GM12878 (cell line): ENCODE results near the gene CTRL.

Source experiments
- CEBPB ChIP-seq, 2 experiments: fragments of 150-350 bp in 1 of 2; IDR thresholded peaks; 2 replicates each; pipeline ENCODE4 v1.6.1; 2012 to 2014; ENCODE audit warnings: low read depth in 2 of 2, low read length in 2 of 2, borderline replicate concordance in 1 of 2, inconsistent platforms in 1 of 2
- CTCF ChIP-seq, 3 experiments: IDR thresholded peaks in 2 of 3; conservative IDR thresholded peaks in 1 of 3; 2 replicates each; pipeline ENCODE4 v1.5.1; 2011; ENCODE audit warnings: low read depth in 3 of 3, low read length in 3 of 3, mild to moderate bottlenecking in 3 of 3, control low read depth in 2 of 3, moderate library complexity in 2 of 3, inconsistent platforms in 1 of 3, mixed read lengths in 1 of 3; ENCODE audit not compliant: control insufficient read depth in 2 of 3, insufficient read depth in 1 of 3; ENCODE audit errors: extremely low read depth in 1 of 3
- EZH2 ChIP-seq: IDR thresholded peaks from 2 replicates; pipeline ENCODE4 v1.6.1; 2012; ENCODE audit warnings: low read depth, mild to moderate bottlenecking, control low read depth, inconsistent platforms, low read length, borderline replicate concordance; ENCODE audit not compliant: control insufficient read depth
- JUND ChIP-seq: IDR thresholded peaks from 2 replicates; pipeline ENCODE4 v1.6.1; 2012; ENCODE audit warnings: low read depth, mild to moderate bottlenecking, low read length, improper control_type of control experiment, moderate library complexity
- KLF5 ChIP-seq: fragments of 450-650 bp; IDR thresholded peaks from 2 replicates; pipeline ENCODE4 v1.6.1; 2014; ENCODE audit warnings: mild to moderate bottlenecking; ENCODE audit not compliant: partially characterized antibody
- MAX ChIP-seq: IDR thresholded peaks from 2 replicates; pipeline ENCODE4 v1.6.1; 2012; ENCODE audit warnings: low read depth, low read length, improper control_type of control experiment
- MXI1 ChIP-seq: fragments of 150-350 bp; IDR thresholded peaks from 2 replicates; pipeline ENCODE4 v1.6.1; 2011; ENCODE audit warnings: low read depth, mild to moderate bottlenecking, inconsistent platforms, low read length, improper control_type of control experiment
- POLR2A ChIP-seq: IDR thresholded peaks from 2 replicates; pipeline ENCODE4 v1.6.1; 2011; ENCODE audit warnings: low read depth, mild to moderate bottlenecking, low read length
- POLR2AphosphoS2 ChIP-seq: IDR thresholded peaks from 2 replicates; pipeline ENCODE4 v1.6.1; 2011; ENCODE audit warnings: low read depth, mild to moderate bottlenecking, low read length, improper control_type of control experiment, moderate library complexity
- RAD21 ChIP-seq: IDR thresholded peaks from 2 replicates; pipeline ENCODE4 v1.6.1; 2011; ENCODE audit warnings: mild to moderate bottlenecking, low read depth, low read length, moderate library complexity; ENCODE audit not compliant: insufficient read depth
- RFX5 ChIP-seq: IDR thresholded peaks from 2 replicates; pipeline ENCODE4 v1.6.1; 2011; ENCODE audit warnings: low read depth, low read length, improper control_type of control experiment
- TCF12 ChIP-seq: IDR thresholded peaks from 2 replicates; pipeline ENCODE4 v1.6.1; 2011; ENCODE audit warnings: low read depth, mild to moderate bottlenecking, low read length
- TCF3 ChIP-seq: IDR thresholded peaks from 2 replicates; pipeline ENCODE4 v1.6.1; 2012; ENCODE audit warnings: low read depth, mild to moderate bottlenecking, low read length, borderline replicate concordance; ENCODE audit not compliant: insufficient read depth

GRCh38 chr16:67928147-67928546 lies 3.5 kb downstream of the CTRL start:
- TF ChIP-seq CTCF (IDR thresholded peaks at IDR 0.05 in 2 of 3, conservative IDR thresholded peaks at IDR 0.05 in 1 of 3; ENCODE audit: control insufficient read depth in 2 of 3, extremely low read depth in 1 of 3, insufficient read depth in 1 of 3, low read depth in 3 of 3, low read length in 3 of 3) (no peak), TCF12 (no peak), RAD21 (no peak), MAX (no peak), RFX5 (no peak), TCF3 (no peak), POLR2A (no peak), CEBPB (IDR thresholded peaks at IDR 0.05; ENCODE audit: borderline replicate concordance in 1 of 2, low read depth in 2 of 2, low read length in 2 of 2) (no peak), POLR2AphosphoS2 (no peak), MXI1 (no peak), EZH2 (no peak), KLF5 (no peak), JUND (no peak)
